Measurements from ENCODE around the gene SLC7A6.

The SLC7A6 gene

GRCh38 chr16:68235108-68235886, 29.0 kb upstream of the SLC7A6 start:
- no peak for DNase-seq (ENCODE audit: low spot score)

GRCh38 chr16:68235887-68236136, 28.5 kb upstream of the SLC7A6 start, which contains the start of gene ESRP2:
TSS of gene ESRP2 (minus strand) at chr16:68236127. CDS start at chr16:68236045, 82 bp downstream.
- DNase-seq (ENCODE audit: low spot score): no peak

GRCh38 chr16:68236137-68236825, 28.0 kb upstream of the SLC7A6 start:
- no peak for DNase-seq (ENCODE audit: low spot score)

GRCh38 chr16:68236826-68237242, 27.5 kb upstream of the SLC7A6 start:
- DNase-seq (ENCODE audit: low spot score): no peak

- DNase-seq (ENCODE audit: low spot score): peak; percentile 95
Observed at GRCh38 chr16:68237243-68238028, 26.9 kb upstream of the SLC7A6 start.

GRCh38 chr16:68238029-68238345, 26.3 kb upstream of the SLC7A6 start:
- DNase-seq (ENCODE audit: low spot score): no peak

GRCh38 chr16:68242085-68242484, 22.2 kb upstream of the SLC7A6 start:
- no peak for DNase-seq (ENCODE audit: low spot score)

- DNase-seq (ENCODE audit: low spot score): no peak
Observed at GRCh38 chr16:68242926-68243858, 21.1 kb upstream of the SLC7A6 start.

GRCh38 chr16:68244481-68244902, 19.8 kb upstream of the SLC7A6 start:
- DNase-seq (ENCODE audit: low spot score): no peak

GRCh38 chr16:68244903-68245853, 19.1 kb upstream of the SLC7A6 start, which contains the start of gene PLA2G15:
TSS of gene PLA2G15 (plus strand) at chr16:68245373. CDS start at chr16:68245427, 54 bp downstream.
- peak; percentile 74 for DNase-seq (ENCODE audit: low spot score)

- DNase-seq (ENCODE audit: low spot score): no peak
Observed at GRCh38 chr16:68246121-68246520, 18.2 kb upstream of the SLC7A6 start.

GRCh38 chr16:68246666-68247065, 17.7 kb upstream of the SLC7A6 start:
- DNase-seq (ENCODE audit: low spot score): no peak

- DNase-seq (ENCODE audit: low spot score): no peak
Observed at GRCh38 chr16:68247400-68247799, 16.9 kb upstream of the SLC7A6 start.

GRCh38 chr16:68247932-68248331, 16.4 kb upstream of the SLC7A6 start:
- no peak for DNase-seq (ENCODE audit: low spot score)

- DNase-seq (ENCODE audit: low spot score): no peak
Observed at GRCh38 chr16:68249371-68249770, 15.0 kb upstream of the SLC7A6 start.

GRCh38 chr16:68250951-68251350, 13.4 kb upstream of the SLC7A6 start:
- DNase-seq (ENCODE audit: low spot score): no peak

- DNase-seq (ENCODE audit: low spot score): no peak
Observed at GRCh38 chr16:68251832-68252231, 12.5 kb upstream of the SLC7A6 start.

- DNase-seq (ENCODE audit: low spot score): no peak
Observed at GRCh38 chr16:68252383-68252782, 11.9 kb upstream of the SLC7A6 start.

GRCh38 chr16:68253721-68254120, 10.6 kb upstream of the SLC7A6 start:
- DNase-seq (ENCODE audit: low spot score): no peak

GRCh38 chr16:68255712-68256111, 8.6 kb upstream of the SLC7A6 start:
- DNase-seq (ENCODE audit: low spot score): no peak
